Psoas muscle (tissue), 8 donors: ENCODE measurements around the gene DMXL2. TPM values are rescaled to one million over a fixed set of nuclear protein-coding genes. Genes with fewer than 3 reads are reported as not detected.

Experiments
- ATAC-seq, 4 donors: fragments of 200-7000 bp; cut with Tn5 transposase; one replicate each; pipeline ENCODE4 v1.9.1; 2020; ENCODE audit warnings: moderate library complexity in 3 of 4, mild to moderate bottlenecking in 2 of 4
- DNase-seq, 2 donors: peaks; one replicate each; pipeline ENCODE4 v3.0.0-alpha.2; 2020
- H3K27ac ChIP-seq: fragments of 200-600 bp; one replicate; pipeline ENCODE4 v1.8.0; 2022
- H3K27me3 ChIP-seq, 3 donors: fragments of 200-600 bp in 1 of 3; one replicate each; pipeline versions ENCODE4 v1.6.1 to v1.8.0; 2013 to 2022; ENCODE audit warnings: low read length in 2 of 3, mild to moderate bottlenecking in 2 of 3, moderate library complexity in 1 of 3; ENCODE audit not compliant: insufficient read depth in 3 of 3
- H3K36me3 ChIP-seq, 2 donors: fragments of 200-600 bp in 1 of 2; one replicate each; pipeline versions ENCODE4 v1.6.1 to v1.8.0; 2013 to 2022; ENCODE audit warnings: low read depth in 1 of 2, mild to moderate bottlenecking in 1 of 2, moderate library complexity in 1 of 2; ENCODE audit not compliant: insufficient read depth in 1 of 2
- H3K4me1 ChIP-seq: fragments of 200-600 bp; one replicate; pipeline ENCODE4 v1.8.0; 2022
- H3K4me3 ChIP-seq: fragments of 200-600 bp; one replicate; pipeline ENCODE4 v1.8.0; 2022; ENCODE audit warnings: mild to moderate bottlenecking
- H3K9me3 ChIP-seq: fragments of 200-600 bp; one replicate; pipeline ENCODE4 v1.8.0; 2022
- WGBS, 3 donors: extraction: QIAGEN DNeasy Blood & Tissue Kit; methylation state at CpG; one replicate each; pipeline versions ENCODE4 v1.1.6 to v1.1.7; 2013; 5-methylcytosine and 5-hydroxymethylcytosine counted together
- intact Hi-C, 2 donors: fragments of 100-400 bp; cut with DNase I; formaldehyde crosslinking; loops; one replicate each; pipeline versions ENCODE4 v1.11.0 to v1.14.2; 2022
- polyA plus RNA-seq, 3 donors: library from polyadenylated mRNA; stranded (reverse); fragments of 200-250 nt; gene quantifications; one replicate each; pipeline ENCODE4 v1.2.3, GENCODE V29; 2013
- total RNA-seq, 4 donors: library from RNA; stranded (reverse); fragmentation: NEBNext Ultra II Directional in 2 of 4; extraction: Animal tissue kit (Norgen Biotek cat#: 25700) in 2 of 4; gene quantifications; one replicate each; pipeline versions ENCODE4 v1.2.1 to v1.2.4, GENCODE V29; 2021 to 2023
- TF ChIP-seq, protein P1 (sequence below): fragments of 200-600 bp; IDR thresholded peaks from one replicate; pipeline ENCODE4 v1.8.0; 2022; ENCODE audit warnings: antibody characterized with exemption
- donor health status: healthy with polysubstance abuse.
- donor health status: DM: no; HTN: no; CAD: no; lungs with moderate emphysema.
- donor health status: Bipolar disorder and iron deficiency.
- donor health status: healthy.
- donor health status: DM: yes; HTN: yes; CAD: no.
- donor health status: DM: no; HTN: no; CAD: no.
- donor health status: DM: no; HTN: no; CAD: no.
- donor health status: DM: yes; HTN: yes; CAD: no.

The DMXL2 gene
- total and polyA plus RNA-seq, 7 donors = 1.9 to 8.0 (median 3.1) TPM

DNA sequence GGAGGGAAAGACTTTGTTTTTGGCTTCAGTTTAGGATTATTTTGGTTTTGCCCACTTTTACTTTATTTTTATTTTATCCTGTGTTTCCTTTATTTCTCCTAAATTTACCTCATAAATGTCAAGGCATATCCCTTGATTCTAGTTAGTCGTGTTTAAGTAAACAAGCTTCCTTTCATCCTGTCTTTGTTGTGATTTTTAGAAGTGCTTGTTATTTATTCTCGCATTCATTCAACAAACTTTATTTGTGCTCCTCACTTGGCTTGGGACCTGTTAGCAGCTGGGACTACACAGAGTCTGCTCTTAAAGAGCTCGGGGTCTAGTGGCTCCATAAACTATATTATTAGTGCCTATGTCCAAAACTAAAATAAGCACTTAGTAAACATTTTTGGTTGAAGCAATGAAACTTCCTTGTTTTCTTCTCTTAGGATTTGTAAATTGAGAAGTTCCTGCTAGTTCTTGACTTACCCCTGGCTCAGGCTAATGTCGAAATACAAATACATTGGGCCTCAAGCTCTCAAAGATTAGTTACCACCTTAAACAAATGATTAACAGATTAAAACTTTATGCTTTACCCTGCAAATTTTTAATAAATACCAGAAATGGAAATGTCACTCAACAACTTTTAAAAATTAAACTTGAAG lies 19.0 kb upstream of the DMXL2 start:
- Histone ChIP-seq H3K27me3 (no peaks in the 10 kb centered on the region), H3K4me3 (no peak overlapping the region), H3K27ac (no peak overlapping the region), H3K9me3 (no peaks in the 10 kb centered on the region), H3K36me3 (no peaks in the 10 kb centered on the region), H3K4me1 (no peaks in the 10 kb centered on the region)
- TF ChIP-seq, protein P1, sequence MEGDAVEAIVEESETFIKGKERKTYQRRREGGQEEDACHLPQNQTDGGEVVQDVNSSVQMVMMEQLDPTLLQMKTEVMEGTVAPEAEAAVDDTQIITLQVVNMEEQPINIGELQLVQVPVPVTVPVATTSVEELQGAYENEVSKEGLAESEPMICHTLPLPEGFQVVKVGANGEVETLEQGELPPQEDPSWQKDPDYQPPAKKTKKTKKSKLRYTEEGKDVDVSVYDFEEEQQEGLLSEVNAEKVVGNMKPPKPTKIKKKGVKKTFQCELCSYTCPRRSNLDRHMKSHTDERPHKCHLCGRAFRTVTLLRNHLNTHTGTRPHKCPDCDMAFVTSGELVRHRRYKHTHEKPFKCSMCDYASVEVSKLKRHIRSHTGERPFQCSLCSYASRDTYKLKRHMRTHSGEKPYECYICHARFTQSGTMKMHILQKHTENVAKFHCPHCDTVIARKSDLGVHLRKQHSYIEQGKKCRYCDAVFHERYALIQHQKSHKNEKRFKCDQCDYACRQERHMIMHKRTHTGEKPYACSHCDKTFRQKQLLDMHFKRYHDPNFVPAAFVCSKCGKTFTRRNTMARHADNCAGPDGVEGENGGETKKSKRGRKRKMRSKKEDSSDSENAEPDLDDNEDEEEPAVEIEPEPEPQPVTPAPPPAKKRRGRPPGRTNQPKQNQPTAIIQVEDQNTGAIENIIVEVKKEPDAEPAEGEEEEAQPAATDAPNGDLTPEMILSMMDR = no peak
- ATAC-seq (no peak), DNase-seq (no peak)
- intact Hi-C loops = no loop called here
- WGBS, 3 donors = 63 to 69% (median 64%) methylated on average over 4 of the region's 4 CpGs

DNA sequence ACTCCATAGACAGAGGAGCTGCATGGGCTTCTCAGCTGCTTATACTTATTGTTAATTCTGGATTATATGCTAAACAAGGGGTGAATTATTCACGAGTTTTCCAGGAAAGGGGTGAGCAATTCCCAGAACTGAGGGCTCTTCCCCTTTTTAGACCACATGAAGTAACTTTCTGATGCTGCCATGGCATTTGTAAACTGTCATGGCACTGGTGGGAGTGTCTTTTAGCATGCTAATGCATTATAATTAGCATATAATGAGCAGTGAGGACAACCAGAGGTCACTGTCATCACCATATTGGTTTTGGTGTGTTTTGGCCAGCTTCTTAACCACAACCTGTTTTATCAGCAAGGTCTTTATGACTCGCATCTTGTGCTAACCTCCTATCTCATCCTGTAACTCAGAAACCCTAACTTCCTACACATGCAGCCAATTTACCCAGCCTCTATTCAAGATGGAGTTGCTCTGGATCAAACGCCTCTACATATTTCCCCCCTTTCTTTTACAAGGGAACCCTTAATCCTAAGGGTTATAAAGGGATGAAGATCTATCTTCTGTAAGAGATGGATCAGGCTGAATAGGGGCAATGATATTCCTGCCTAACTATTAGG lies 12.1 kb upstream of the DMXL2 start:
- TF ChIP-seq, protein P1 = no peak
- H3K36me3 ChIP-seq = no peaks in the 10 kb centered on the region
- no peaks in the 10 kb centered on the region for H3K27me3 ChIP-seq
- intact Hi-C loops = no loop called here
- H3K9me3 ChIP-seq = no peaks in the 10 kb centered on the region
- H3K4me3 ChIP-seq = no peak overlapping the region
- no peak for ATAC-seq
- no peak overlapping the region for H3K27ac ChIP-seq
- H3K4me1 ChIP-seq = no peaks in the 10 kb centered on the region
- no peak for DNase-seq
- WGBS, 3 donors = 59 to 71% (median 64%) methylated on average over 3 of the region's 3 CpGs

DNA sequence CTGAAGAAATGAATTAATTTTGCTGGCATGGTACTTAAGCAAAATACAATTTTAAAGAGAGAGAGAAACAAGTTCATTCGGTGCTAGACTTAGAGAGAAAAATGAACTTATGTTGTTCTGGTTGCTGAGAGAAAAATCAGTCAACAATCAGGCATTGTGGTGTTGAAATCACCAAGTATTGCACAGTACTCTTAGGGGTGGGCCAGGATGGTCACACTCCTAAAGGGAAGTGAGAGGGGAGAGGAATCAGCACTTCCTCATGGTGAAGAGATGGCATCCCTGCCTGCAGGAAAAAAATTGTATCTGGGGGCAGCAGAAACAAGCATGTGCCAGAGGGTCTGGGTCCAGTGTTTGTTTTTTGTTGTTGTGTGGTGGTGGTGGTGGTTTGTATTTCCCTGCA lies 7.0 kb upstream of the DMXL2 start:
- DNase-seq = no peak
- intact Hi-C loops = no loop called here
- Histone ChIP-seq H3K4me3 (no peak overlapping the region), H3K9me3 (no peaks in the 10 kb centered on the region), H3K36me3 (no peaks in the 10 kb centered on the region), H3K27me3 (no peaks in the 10 kb centered on the region), H3K27ac (no peak overlapping the region), H3K4me1 (no peaks in the 10 kb centered on the region)
- WGBS, 3 donors = 65 to 79% (median 78%) methylated on average over 1 of the region's 1 CpG
- TF ChIP-seq, protein P1 = no peak
- ATAC-seq = peak in 1 of 4 donors; percentile 40

DNA sequence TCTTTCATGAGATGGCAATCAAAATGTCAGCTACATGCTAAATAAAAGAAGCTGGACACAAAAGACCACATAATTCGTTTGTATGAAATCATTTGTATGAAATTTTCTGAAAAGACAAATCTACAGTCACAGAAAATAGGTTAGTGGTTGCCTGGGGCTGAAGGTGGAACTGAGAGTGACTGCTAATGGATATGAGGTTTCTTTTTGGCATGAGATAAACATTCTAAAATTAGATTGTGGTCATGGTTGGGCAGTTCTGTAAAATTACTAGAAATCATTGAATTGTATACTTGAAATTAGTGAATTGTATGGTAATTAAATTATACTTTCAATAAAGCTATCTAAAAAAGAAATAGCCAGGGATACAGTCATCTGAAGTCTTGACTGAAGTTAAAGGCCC lies 2.7 kb upstream of the DMXL2 start:
- Histone ChIP-seq H3K4me1 (no peaks in the 10 kb centered on the region), H3K36me3 (no peaks in the 10 kb centered on the region), H3K4me3 (no peak overlapping the region), H3K9me3 (no peaks in the 10 kb centered on the region), H3K27ac (no peak overlapping the region), H3K27me3 (no peaks in the 10 kb centered on the region)
- 35 to 43% (median 42%) methylated on average over 1 of the region's 1 CpG for WGBS, 3 donors
- ATAC-seq = no peak
- TF ChIP-seq, protein P1 = no peak
- intact Hi-C loops = no loop called here
- DNase-seq = no peak

DNA sequence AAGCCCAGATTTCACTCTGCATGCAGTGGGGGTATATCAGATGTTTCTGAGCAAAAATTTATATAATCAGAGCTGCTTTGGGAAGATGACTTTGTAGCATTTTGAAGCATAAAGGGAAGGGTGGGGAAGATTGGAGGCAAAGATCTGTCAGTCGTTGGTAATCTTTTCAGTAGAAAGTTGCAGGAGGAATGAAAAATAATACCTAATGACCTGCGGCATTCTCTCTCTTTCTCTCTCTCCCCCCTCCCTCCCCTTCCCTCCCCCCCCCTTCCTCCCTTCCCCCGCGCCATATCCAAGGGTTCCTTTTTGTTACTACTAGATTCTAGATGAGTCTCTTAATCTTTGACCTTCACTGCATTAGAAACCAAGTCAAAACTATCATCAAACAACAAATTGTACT lies 1.5 kb upstream of the DMXL2 start:
- no peaks in the 10 kb centered on the region for H3K9me3 ChIP-seq
- DNase-seq (no peak), ATAC-seq (no peak)
- TF ChIP-seq, protein P1 = no peak
- 60 to 66% (median 62%) methylated on average over 4 of the region's 4 CpGs for WGBS, 3 donors
- intact Hi-C loops = no loop called here
- H3K4me1 ChIP-seq = no peaks in the 10 kb centered on the region
- H3K27me3 ChIP-seq = no peaks in the 10 kb centered on the region
- no peak overlapping the region for H3K4me3 ChIP-seq
- no peaks in the 10 kb centered on the region for H3K36me3 ChIP-seq
- H3K27ac ChIP-seq = no peak overlapping the region
